GM12864 (cell line): ENCODE results near the gene LEMD2.

Source experiments
- DNase-seq: peaks from one replicate; pipeline ENCODE4 v3.0.0-alpha.2; 2011; ENCODE audit warnings: low read depth
- H3K4me3 ChIP-seq: 2 replicates; pipeline ENCODE4 v1.5.1; 2011; ENCODE audit warnings: mild to moderate bottlenecking, low read depth, low read length, control low read depth
- CTCF ChIP-seq: IDR thresholded peaks from 2 replicates; pipeline ENCODE4 v1.5.1; 2011; ENCODE audit warnings: low read depth, mild to moderate bottlenecking, moderate library complexity, low read length, control low read depth, inconsistent platforms; ENCODE audit errors: missing control alignments

The LEMD2 gene

DNA sequence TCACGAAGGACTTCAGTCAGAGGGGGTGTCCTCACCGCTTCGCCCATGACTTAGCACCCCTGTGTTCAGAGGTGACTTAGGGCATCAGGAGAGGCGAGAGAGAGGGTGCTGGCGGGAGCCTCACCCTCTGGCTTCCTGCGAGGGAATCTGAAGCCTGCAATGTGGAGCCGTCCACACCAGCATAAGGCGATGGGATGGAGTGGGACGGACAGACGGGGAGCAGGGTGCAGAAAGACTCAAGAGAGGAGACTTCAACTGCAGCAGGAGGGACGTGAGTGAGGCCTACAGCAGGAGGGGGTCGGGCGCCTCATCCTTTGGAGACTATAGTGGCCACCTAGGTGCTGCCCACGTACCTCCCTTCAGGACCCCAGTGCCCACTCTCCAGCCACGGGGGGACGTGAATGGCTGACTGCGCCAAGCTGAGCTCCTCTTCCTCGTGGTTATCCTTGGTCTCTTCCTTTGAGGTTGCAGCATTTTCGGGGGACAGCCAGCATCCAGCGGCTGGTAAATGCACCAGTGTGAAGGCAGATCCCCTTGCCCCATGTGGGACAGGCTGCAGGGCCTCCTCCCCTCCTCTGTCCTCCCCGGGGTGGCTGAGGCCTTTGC lies 41.8 kb upstream of the LEMD2 start:
- no peak for DNase-seq
- H3K4me3 ChIP-seq, result no peak overlapping the region
- TF ChIP-seq CTCF, result no peak

DNA sequence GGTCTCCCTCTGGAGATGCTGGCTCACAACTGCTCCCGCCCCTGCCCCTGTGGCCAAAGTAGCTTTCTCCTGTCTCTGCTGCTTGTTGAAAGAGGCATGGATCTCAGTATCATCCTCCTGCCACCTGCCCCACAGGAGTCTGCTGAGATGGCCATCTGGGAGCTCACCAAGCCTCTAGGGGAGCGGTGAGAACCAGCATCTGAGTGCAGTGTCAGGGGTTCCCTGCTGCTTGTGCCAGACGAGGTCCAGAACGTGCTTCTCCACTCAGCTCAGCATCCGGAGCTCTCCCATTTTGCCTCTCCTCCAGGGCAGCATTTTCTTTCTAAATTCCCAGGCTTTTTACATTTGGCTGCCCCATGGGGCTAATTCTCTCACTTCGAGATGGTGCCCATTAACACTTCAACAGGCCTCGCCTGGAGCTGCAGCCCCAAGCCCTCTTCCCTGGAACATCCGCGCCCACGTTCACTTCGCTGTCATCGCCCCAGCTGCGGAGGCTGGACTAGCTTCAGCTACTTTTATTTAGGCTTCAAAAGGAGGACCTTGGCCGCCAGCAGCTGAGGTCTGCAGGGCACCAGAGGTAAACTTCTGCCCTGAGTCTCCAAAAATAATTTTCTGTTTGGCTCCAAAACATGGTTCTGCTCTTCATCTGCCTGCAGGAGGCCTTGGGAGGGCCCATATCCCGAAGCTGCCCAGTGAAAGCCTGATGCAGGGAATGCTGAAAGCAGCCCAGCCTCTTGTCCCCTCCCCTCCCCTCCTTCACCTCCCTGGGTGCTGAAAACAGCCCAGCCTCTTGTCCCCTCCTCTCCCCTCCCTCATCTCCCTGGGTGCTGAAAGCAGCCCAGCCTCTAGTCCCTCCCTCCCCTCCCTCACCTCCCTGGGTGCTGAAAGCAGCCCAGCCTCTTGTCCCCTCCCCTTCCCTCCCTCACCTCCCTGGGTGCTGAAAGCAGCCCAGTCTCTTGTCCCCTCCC lies 40.1 kb upstream of the LEMD2 start:
- no peak overlapping the region for H3K4me3 ChIP-seq
- no peak for TF ChIP-seq CTCF
- DNase-seq, result no peak

DNA sequence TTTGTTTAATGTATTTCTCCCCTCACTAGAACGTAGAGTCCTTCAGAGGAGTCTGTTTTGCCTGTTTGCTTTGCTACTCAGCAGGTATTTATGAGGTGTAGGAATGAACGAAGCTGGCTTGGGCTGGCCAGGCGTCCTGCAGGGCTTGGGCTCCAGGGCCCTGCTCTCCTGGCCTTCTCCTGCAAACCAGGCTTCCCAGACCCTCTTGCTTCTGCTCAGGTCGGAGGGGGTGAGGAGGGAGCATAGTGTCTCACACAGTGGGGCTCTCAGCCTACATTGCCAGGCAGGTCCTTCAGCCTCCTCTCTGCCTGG lies 39.5 kb upstream of the LEMD2 start:
- DNase-seq, result no peak
- no peak for TF ChIP-seq CTCF
- H3K4me3 ChIP-seq, result no peak overlapping the region

GRCh38 chr6:33827546-33828451 lies 38.9 kb upstream of the LEMD2 start:
- no peak for TF ChIP-seq CTCF
- no peak overlapping the region for H3K4me3 ChIP-seq
- DNase-seq, result no peak

DNA sequence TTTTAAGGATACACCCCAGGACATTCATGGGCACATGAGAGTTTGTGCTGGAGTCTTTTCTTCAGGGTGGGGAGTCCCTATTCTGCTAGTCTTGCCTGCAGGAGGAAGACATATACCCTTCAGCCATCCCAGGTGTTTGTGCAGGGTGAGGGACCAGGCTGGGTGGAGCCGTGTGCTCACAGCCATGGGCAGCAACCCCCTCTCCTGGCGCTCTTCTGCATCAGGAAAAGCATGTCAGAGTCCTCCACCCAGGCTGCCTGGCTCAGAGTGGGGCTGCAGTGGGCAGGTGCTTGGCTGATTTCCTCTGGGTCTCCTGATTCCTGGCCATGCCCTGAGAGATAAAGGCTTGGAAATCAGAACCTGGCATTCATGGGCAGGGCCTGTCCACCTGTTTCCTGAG lies 37.6 kb upstream of the LEMD2 start:
- no peak for TF ChIP-seq CTCF
- DNase-seq, result no peak
- no peak overlapping the region for H3K4me3 ChIP-seq

GRCh38 chr6:33824461-33825154 lies 35.7 kb upstream of the LEMD2 start:
- no peak for TF ChIP-seq CTCF
- H3K4me3 ChIP-seq, result no peak overlapping the region
- no peak for DNase-seq
